Neural progenitor cell (in vitro differentiated cells): ENCODE results near the gene TMEM231. TPM values are rescaled to one million over a fixed set of nuclear protein-coding genes. Genes with fewer than 3 reads are reported as not detected.

ENCODE experiments used
- DNase-seq: peaks from one replicate; pipeline ENCODE4 v3.0.0-alpha.2; 2016; ENCODE audit warnings: low spot score
- H2AFZ ChIP-seq: fragments of 200-600 bp; sonication (generic); replicated peaks from 2 replicates; pipeline ENCODE4 v1.6.1; 2016; ENCODE audit warnings: antibody characterized with exemption
- H3F3A ChIP-seq: fragments of 200-600 bp; sonication (generic); 2 replicates; pipeline ENCODE4 v1.6.1; 2016; ENCODE audit warnings: antibody characterized with exemption, low read depth
- H3K27ac ChIP-seq: fragments of 200-600 bp; sonication (generic); 2 replicates; pipeline ENCODE4 v1.5.1; 2016; ENCODE audit warnings: mild to moderate bottlenecking
- H3K27me3 ChIP-seq: fragments of 200-600 bp; sonication (generic); 2 replicates; pipeline ENCODE4 v1.6.1; 2016; ENCODE audit warnings: mild to moderate bottlenecking, moderate library complexity
- H3K36me3 ChIP-seq: fragments of 200-600 bp; sonication (generic); 2 replicates; pipeline ENCODE4 v1.5.1; 2016
- H3K4me1 ChIP-seq: fragments of 200-600 bp; sonication (generic); 2 replicates; pipeline ENCODE4 v1.6.1; 2016; ENCODE audit warnings: mixed run types
- H3K4me2 ChIP-seq: fragments of 200-600 bp; sonication (generic); 2 replicates; pipeline ENCODE4 v1.6.1; 2016
- H3K4me3 ChIP-seq: fragments of 200-600 bp; sonication (generic); 2 replicates; pipeline ENCODE4 v1.5.1; 2016
- H3K79me2 ChIP-seq: fragments of 200-600 bp; sonication (generic); 2 replicates; pipeline ENCODE4 v1.6.1; 2016; ENCODE audit warnings: low read depth
- H3K9ac ChIP-seq: fragments of 200-600 bp; sonication (generic); 2 replicates; pipeline ENCODE4 v1.6.1; 2016
- H3K9me3 ChIP-seq: fragments of 200-600 bp; sonication (generic); 2 replicates; pipeline ENCODE4 v1.5.1; 2016; ENCODE audit warnings: low read depth
- H4K20me1 ChIP-seq: fragments of 200-600 bp; sonication (generic); 2 replicates; pipeline ENCODE4 v1.6.1; 2016; ENCODE audit warnings: low read depth
- H3K27ac Mint-ChIP-seq: 3 replicates; pipeline ENCODE4 v1.8.0; 2021; ENCODE audit warnings: mixed read lengths
- H3K27me3 Mint-ChIP-seq: 2 replicates; pipeline ENCODE4 v1.8.0; 2022; ENCODE audit warnings: low read depth, mild to moderate bottlenecking, inconsistent platforms, moderate library complexity, mixed read lengths; ENCODE audit not compliant: insufficient read depth
- H3K36me3 Mint-ChIP-seq: 3 replicates; pipeline ENCODE4 v1.8.0; 2021; ENCODE audit warnings: mixed read lengths
- H3K4me1 Mint-ChIP-seq: 3 replicates; pipeline ENCODE4 v1.8.0; 2021; ENCODE audit warnings: mixed read lengths
- H3K4me3 Mint-ChIP-seq: 3 replicates; pipeline ENCODE4 v1.8.0; 2021; ENCODE audit warnings: mild to moderate bottlenecking, moderate library complexity, mixed read lengths
- H3K9me3 Mint-ChIP-seq: 3 replicates; pipeline ENCODE4 v1.8.0; 2020; ENCODE audit warnings: mixed read lengths
- CTCF ChIP-seq: fragments of 200-600 bp; sonication (generic); IDR thresholded peaks from 2 replicates; pipeline ENCODE4 v1.5.1; 2017; ENCODE audit warnings: antibody characterized with exemption, mild to moderate bottlenecking
- EZH2 ChIP-seq: fragments of 200-600 bp; sonication (generic); IDR thresholded peaks from 2 replicates; pipeline ENCODE4 v1.6.1; 2017; ENCODE audit warnings: antibody characterized with exemption, mild to moderate bottlenecking, moderate library complexity
- EZH2phosphoT487 ChIP-seq: fragments of 200-600 bp; sonication (generic); IDR thresholded peaks from 2 replicates; pipeline ENCODE4 v1.6.1; 2017; ENCODE audit warnings: antibody characterized with exemption
- total RNA-seq: library from RNA; depleted of rRNA; stranded (reverse); fragments of >200 nt; gene quantifications from 2 replicates; pipeline ENCODE4 v1.2.3, GENCODE V29; 2015; ENCODE audit warnings: low replicate concordance

The TMEM231 gene
- total RNA-seq, 1 donor from 2014 or later = 10.9 TPM

DNA sequence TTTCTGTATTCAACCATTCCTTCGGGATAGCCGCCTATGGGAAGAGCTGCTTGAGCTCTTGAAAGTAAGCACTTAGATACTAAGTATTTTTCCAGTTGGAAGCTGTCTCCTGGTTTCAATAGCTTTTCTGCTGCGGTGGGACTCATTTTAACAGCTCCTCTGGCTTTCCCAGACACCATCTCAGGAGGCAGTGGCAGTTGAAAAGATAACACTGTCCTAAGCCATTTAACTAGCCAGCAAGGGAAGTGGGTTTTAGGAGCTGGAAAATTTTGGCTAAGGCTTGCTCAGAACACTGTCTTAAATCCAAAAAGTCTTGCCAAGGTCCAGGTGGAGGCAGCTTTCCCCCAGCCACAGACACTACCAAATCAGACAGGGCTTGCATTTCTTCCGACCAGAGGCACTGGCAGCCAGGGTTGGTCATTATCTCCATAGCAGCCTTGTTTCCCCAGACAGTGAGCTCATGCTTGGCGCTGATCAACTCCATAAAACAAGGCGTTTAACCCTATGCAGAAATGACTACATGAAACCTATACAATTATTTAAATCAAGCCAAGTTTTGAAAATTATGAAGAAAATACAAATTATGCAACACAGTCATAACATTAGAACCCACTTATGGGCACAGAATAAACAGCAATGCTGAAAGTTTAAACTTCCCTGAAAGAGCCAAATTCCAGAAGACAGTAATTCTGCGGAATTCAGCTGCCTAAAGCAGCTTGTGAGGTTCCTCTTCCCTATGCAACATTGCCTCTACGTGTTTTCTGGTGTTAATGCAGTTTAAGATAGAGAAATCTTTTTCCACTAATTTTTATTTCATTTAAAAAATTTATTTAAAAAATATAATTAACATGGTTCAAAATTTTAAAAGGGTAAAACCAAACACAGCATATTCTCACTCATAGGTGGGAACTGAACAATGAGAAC is 35.1 kb upstream of the TMEM231 start:
- Mint-ChIP-seq H3K27ac (no peak overlapping the region), H3K36me3 (peaks cover 8% of the 10 kb centered on the region), H3K4me3 (no peak overlapping the region), H3K27me3 (no peaks in the 10 kb centered on the region), H3K4me1 (peaks cover 16% of the 10 kb centered on the region), H3K9me3 (no peaks in the 10 kb centered on the region)
- Histone ChIP-seq H3K9ac (no peak overlapping the region), H4K20me1 (no peaks in the 10 kb centered on the region), H3K4me1 (peaks cover 7% of the 10 kb centered on the region), H3K4me3 (no peak overlapping the region), H3K9me3 (no peaks in the 10 kb centered on the region), H2AFZ (no peak overlapping the region), H3F3A (peaks cover 7% of the 10 kb centered on the region), H3K36me3 (no peaks in the 10 kb centered on the region), H3K27ac (no peak overlapping the region), H3K79me2 (no peaks in the 10 kb centered on the region), H3K4me2 (no peak overlapping the region), H3K27me3 (no peaks in the 10 kb centered on the region)
- no peak for TF ChIP-seq CTCF
- TF ChIP-seq EZH2 = no peak
- no peak for TF ChIP-seq EZH2phosphoT487
- no peak for DNase-seq

- Histone ChIP-seq H3K4me1 (peaks cover 7% of the 10 kb centered on the region), H3K79me2 (no peaks in the 10 kb centered on the region), H3K4me2 (peak overlapping the region; percentile 47), H3K9me3 (no peaks in the 10 kb centered on the region), H3F3A (peaks cover 7% of the 10 kb centered on the region), H4K20me1 (no peaks in the 10 kb centered on the region), H3K9ac (no peak overlapping the region), H3K27me3 (no peaks in the 10 kb centered on the region), H3K36me3 (no peaks in the 10 kb centered on the region), H2AFZ (no peak overlapping the region), H3K4me3 (no peak overlapping the region), H3K27ac (no peak overlapping the region)
- TF ChIP-seq EZH2 (no peak), EZH2phosphoT487 (no peak), CTCF (no peak)
- H3K27ac Mint-ChIP-seq = peak overlapping the region; percentile 37
- H3K9me3 Mint-ChIP-seq = no peaks in the 10 kb centered on the region
- DNase-seq = peak; percentile 26
- peaks cover 5% of the 10 kb centered on the region for H3K36me3 Mint-ChIP-seq
- no peak overlapping the region for H3K4me3 Mint-ChIP-seq
- H3K4me1 Mint-ChIP-seq = peaks cover 13% of the 10 kb centered on the region
- H3K27me3 Mint-ChIP-seq = no peaks in the 10 kb centered on the region
Measured at GRCh38 chr16:75589306-75589705, 33.3 kb upstream of the TMEM231 start.

- H3K27ac ChIP-seq = no peak overlapping the region
- TF ChIP-seq EZH2phosphoT487 (no peak), EZH2 (no peak), CTCF (no peak)
- H2AFZ ChIP-seq = no peak overlapping the region
- DNase-seq = no peak
- no peaks in the 10 kb centered on the region for H3K36me3 ChIP-seq
- no peaks in the 10 kb centered on the region for H3K9me3 ChIP-seq
- H3K4me3 ChIP-seq = no peak overlapping the region
- H3K27me3 Mint-ChIP-seq = no peaks in the 10 kb centered on the region
- H3K4me3 Mint-ChIP-seq = no peak overlapping the region
- peak overlapping the region; percentile 47 for H3K4me2 ChIP-seq
- peaks cover 7% of the 10 kb centered on the region for H3F3A ChIP-seq
- H3K9me3 Mint-ChIP-seq = no peaks in the 10 kb centered on the region
- H3K79me2 ChIP-seq = no peaks in the 10 kb centered on the region
- peaks cover 7% of the 10 kb centered on the region for H3K4me1 Mint-ChIP-seq
- no peak overlapping the region for H3K9ac ChIP-seq
- no peaks in the 10 kb centered on the region for H4K20me1 ChIP-seq
- peaks cover 5% of the 10 kb centered on the region for H3K36me3 Mint-ChIP-seq
- peaks cover 7% of the 10 kb centered on the region for H3K4me1 ChIP-seq
- H3K27me3 ChIP-seq = no peaks in the 10 kb centered on the region
- no peak overlapping the region for H3K27ac Mint-ChIP-seq
Measured at GRCh38 chr16:75588716-75589115, 32.7 kb upstream of the TMEM231 start.
